ENCODE measurements around the gene AGMO.

AGMO gene

GRCh38 chr7:15397159-15397550 is 164.7 kb downstream of the AGMO start:
- DNase-seq (ENCODE audit: low read depth in 3 of 3): no peak

- DNase-seq (ENCODE audit: low read depth in 3 of 3): no peak
Measured at GRCh38 chr7:15396210-15397158, 165.3 kb downstream of the AGMO start.

GRCh38 chr7:15389073-15389472 is 172.7 kb downstream of the AGMO start:
- no peak for DNase-seq (ENCODE audit: low read depth in 3 of 3)

GRCh38 chr7:15378494-15379145 is 183.2 kb downstream of the AGMO start:
- DNase-seq (ENCODE audit: low read depth in 3 of 3): no peak

- DNase-seq (ENCODE audit: low read depth in 3 of 3): no peak
Measured at GRCh38 chr7:15376600-15376999, 185.2 kb downstream of the AGMO start.

GRCh38 chr7:15370441-15370840 is 191.4 kb downstream of the AGMO start:
- DNase-seq (ENCODE audit: low read depth in 3 of 3): no peak

GRCh38 chr7:15368653-15369052 is 193.2 kb downstream of the AGMO start:
- no peak for DNase-seq (ENCODE audit: low read depth in 3 of 3)

GRCh38 chr7:15367897-15368296 is 193.9 kb downstream of the AGMO start:
- no peak for DNase-seq (ENCODE audit: low read depth in 3 of 3)

- no peak for DNase-seq (ENCODE audit: low read depth in 3 of 3)
Measured at GRCh38 chr7:15358112-15358511, 203.7 kb downstream of the AGMO start.

- no peak for DNase-seq (ENCODE audit: low read depth in 3 of 3)
Measured at GRCh38 chr7:15352421-15353206, 209.2 kb downstream of the AGMO start.

- no peak for DNase-seq (ENCODE audit: low read depth in 3 of 3)
Measured at GRCh38 chr7:15345216-15345615, 216.6 kb downstream of the AGMO start.

GRCh38 chr7:15341817-15342216 is 220.0 kb downstream of the AGMO start:
- no peak for DNase-seq (ENCODE audit: low read depth in 3 of 3)

- DNase-seq (ENCODE audit: low read depth in 3 of 3): no peak
Measured at GRCh38 chr7:15336146-15336545, 225.7 kb downstream of the AGMO start.

- DNase-seq (ENCODE audit: low read depth in 3 of 3): no peak
Measured at GRCh38 chr7:15335390-15335789, 226.4 kb downstream of the AGMO start.

GRCh38 chr7:15334536-15335263 is 227.1 kb downstream of the AGMO start:
- DNase-seq (ENCODE audit: low read depth in 3 of 3): no peak

- no peak for DNase-seq (ENCODE audit: low read depth in 3 of 3)
Measured at GRCh38 chr7:15332956-15333355, 228.9 kb downstream of the AGMO start.

GRCh38 chr7:15330943-15331342 is 230.9 kb downstream of the AGMO start:
- DNase-seq (ENCODE audit: low read depth in 3 of 3): no peak

GRCh38 chr7:15327001-15327400 is 234.8 kb downstream of the AGMO start:
- no peak for DNase-seq (ENCODE audit: low read depth in 3 of 3)

- no peak for DNase-seq (ENCODE audit: low read depth in 3 of 3)
Measured at GRCh38 chr7:15326044-15326644, 235.7 kb downstream of the AGMO start.

- no peak for DNase-seq (ENCODE audit: low read depth in 3 of 3)
Measured at GRCh38 chr7:15323550-15323949, 238.3 kb downstream of the AGMO start.

- no peak for DNase-seq (ENCODE audit: low read depth in 3 of 3)
Measured at GRCh38 chr7:15317215-15317614, 244.6 kb downstream of the AGMO start.

Measured in stimulated activated CD4-positive, alpha-beta T cell treated with anti-CD3 and anti-CD28 coated beads, TNF-alpha, amount 100 ng/mL, for 4 hours (primary cell).